Measurements from ENCODE around the gene STX10.

The STX10 gene

DNA sequence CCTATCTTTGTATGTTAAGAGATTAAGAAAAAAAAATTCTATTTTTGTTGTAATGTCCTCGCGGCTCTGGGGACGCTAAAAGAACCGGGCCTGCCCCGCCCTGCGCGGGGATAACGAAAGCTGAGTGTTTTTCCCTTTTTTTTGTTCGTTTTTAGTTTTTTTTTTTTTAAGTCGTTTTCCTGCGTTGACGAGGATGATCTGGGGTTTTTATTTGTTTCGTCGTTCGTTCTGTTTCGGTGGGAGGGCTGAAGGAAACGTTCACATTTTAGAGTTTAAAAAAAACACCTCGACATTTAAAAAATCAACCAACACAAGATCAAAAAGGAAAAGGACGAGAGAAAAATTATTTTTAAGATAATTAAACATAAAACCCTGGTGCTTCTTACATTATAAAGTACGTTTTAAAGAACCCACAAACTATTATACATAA lies 53.1 kb downstream of the STX10 start:
- TF ChIP-seq, protein P1, sequence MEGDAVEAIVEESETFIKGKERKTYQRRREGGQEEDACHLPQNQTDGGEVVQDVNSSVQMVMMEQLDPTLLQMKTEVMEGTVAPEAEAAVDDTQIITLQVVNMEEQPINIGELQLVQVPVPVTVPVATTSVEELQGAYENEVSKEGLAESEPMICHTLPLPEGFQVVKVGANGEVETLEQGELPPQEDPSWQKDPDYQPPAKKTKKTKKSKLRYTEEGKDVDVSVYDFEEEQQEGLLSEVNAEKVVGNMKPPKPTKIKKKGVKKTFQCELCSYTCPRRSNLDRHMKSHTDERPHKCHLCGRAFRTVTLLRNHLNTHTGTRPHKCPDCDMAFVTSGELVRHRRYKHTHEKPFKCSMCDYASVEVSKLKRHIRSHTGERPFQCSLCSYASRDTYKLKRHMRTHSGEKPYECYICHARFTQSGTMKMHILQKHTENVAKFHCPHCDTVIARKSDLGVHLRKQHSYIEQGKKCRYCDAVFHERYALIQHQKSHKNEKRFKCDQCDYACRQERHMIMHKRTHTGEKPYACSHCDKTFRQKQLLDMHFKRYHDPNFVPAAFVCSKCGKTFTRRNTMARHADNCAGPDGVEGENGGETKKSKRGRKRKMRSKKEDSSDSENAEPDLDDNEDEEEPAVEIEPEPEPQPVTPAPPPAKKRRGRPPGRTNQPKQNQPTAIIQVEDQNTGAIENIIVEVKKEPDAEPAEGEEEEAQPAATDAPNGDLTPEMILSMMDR (IDR thresholded peaks at IDR 0.05; ENCODE audit: low read depth, low read length) = no peak
- no peak for DNase-seq (ENCODE audit: extremely low read depth, low read depth)

DNA sequence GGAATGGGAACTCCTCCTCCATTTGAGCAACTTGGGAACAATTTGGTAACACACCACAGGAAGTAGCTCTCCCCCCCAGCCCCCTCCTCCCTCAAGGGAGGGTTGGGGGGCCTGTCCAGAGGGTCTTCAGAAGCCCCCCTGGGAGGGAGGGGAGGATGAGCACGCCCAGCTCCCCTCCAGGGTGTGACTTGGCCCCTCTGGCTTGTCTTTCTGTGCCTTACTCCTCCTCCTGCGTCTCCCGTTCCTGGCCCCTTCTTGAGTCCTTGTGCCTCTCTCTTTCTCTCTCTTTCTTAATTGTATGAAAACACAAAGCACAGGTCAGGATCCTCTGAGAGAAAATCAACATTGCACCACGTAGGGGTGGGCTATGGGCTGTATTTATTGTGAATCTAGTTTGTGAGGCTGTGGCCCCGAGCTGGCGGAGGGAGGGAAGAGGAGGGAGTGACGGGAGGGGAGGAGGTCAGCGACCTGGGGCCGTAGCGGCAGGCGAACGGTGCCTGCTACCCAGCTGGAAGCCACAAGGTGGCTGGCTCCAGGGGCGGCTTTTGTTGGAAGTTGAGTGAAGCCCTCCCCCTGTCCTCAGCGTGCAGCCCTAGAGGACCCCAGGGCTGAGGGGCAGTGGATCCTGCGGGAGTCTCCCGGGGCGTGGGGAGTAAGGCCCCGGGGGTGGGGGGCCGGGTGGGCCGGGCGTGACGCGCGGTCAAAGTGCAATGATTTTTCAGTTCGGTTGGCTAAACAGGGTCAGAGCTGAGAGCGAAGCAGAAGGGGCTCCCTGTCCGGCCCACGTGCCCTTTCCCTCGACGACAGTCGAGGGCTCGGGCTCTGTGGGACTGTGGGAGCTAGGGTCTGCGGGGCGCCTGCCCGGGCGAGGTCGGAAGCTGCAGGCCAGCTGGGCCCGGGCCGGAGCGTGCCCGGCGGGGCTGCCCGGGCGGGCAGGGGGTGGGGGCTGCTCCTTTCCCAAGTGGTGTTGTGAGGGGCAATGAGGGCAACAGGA lies 53.9 kb downstream of the STX10 start:
- TF ChIP-seq, protein P1 (IDR thresholded peaks at IDR 0.05; ENCODE audit: low read depth, low read length) = no peak
- DNase-seq (ENCODE audit: extremely low read depth, low read depth) = no peak

DNA sequence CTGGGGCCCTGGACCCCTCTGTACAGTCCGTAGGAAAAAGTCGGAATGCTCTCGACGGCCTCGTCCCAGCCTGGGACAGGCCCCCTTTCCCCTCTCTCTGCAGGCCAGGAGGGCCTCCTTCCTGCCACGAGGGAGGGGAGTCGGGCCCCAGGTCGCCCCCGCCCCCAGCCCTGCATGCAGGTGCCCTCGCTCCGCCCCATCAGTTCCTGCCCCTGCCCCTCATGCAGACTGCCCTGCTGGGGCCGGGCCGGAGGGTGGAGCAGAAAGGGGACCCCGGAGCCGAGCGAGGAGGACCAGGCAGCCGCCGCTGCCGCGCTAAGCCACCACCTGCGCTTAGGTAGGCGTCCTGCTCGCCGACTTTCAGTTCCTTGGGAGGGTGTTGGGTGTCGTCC lies 54.8 kb downstream of the STX10 start:
- no peak for DNase-seq (ENCODE audit: extremely low read depth, low read depth)
- TF ChIP-seq, protein P1 (IDR thresholded peaks at IDR 0.05; ENCODE audit: low read depth, low read length) = no peak

DNA sequence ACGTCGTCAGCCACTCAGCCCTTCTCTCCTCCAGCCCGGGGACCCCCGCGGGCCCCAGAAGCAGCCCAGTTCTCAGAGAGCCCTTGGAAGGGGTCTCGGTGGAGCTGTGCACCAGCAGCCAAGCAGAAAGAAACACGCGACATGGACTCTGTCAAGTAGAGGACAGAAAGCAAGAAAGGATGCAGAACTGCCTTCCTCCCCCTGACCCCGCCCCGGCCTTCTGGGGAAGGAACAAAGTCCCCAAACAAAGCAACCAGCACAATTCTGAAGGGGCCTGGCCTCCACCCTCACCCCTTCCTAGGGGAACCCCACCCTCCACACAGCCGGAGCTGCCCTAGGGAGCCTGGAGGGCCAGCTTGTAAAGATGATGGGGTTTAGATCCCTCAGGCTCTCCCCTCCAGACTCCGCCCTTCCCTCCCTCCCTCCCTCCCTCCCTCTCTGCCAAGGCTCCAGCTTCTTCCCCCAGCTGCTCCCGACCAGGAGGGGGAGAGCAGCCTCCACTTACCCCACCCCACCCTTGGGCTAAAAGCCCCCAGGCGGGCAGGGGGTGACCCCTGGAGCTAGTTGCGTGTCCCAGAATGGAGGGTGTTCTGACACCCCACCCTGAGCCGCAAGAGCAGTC lies 55.3 kb downstream of the STX10 start:
- TF ChIP-seq, protein P1 (IDR thresholded peaks at IDR 0.05; ENCODE audit: low read depth, low read length) = no peak
- no peak for DNase-seq (ENCODE audit: extremely low read depth, low read depth)

DNA sequence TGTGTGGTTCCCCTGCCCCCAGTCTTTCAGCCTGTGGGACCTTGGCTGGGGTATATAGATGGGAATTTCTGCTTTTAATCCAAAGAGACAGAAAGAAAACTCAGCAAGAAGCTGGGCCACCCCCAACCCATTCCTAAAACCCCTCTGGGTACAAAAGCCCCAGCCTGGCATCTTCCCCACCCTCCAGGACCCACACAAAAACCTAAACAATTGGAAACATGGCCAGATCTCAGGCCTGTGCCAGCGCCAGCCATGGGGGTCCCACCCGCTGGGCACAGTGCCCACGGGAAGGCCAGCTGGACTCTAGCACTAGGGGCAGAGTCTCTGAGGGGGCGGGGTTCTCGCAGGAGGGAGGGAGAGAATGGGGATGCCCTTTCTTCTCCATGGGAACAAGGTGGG lies 56.1 kb downstream of the STX10 start:
- no peak for DNase-seq (ENCODE audit: extremely low read depth, low read depth)
- TF ChIP-seq, protein P1 (IDR thresholded peaks at IDR 0.05; ENCODE audit: low read depth, low read length) = no peak

Data from AG09319 (cell line).